GM18868 (cell line): Measurements from ENCODE around the gene CLNK.
A peak's percentile ranks its signal among the peaks of the same experiment; 100 is the strongest.

Source experiments
- ATAC-seq: cut with Tn5 transposase; IDR thresholded peaks from one replicate; pipeline ENCODE4 v1.9.1; 2021; ENCODE audit warnings: mild to moderate bottlenecking, moderate library complexity; ENCODE audit not compliant: unreplicated experiment

Gene CLNK

DNA sequence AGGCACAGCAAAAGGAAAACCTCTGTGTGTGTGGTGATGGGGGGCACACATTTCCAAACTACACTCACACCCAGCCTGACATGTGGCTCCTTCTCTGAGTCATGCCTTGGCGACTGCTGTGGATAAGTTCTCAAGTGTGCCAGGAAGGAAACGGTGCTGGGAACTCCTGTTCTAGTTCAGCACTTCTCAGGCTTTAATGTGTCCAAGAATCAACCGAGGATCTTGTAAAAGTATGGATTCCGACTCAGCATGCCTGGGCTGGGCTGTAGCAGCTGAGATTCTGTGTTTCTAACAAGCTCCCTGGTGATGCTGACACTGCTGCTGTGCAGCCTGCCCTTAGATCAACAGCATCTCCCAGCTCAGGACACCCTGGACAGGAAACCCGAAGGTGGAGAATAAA lies 20.2 kb downstream of the CLNK start:
- ATAC-seq = peak; percentile 29

DNA sequence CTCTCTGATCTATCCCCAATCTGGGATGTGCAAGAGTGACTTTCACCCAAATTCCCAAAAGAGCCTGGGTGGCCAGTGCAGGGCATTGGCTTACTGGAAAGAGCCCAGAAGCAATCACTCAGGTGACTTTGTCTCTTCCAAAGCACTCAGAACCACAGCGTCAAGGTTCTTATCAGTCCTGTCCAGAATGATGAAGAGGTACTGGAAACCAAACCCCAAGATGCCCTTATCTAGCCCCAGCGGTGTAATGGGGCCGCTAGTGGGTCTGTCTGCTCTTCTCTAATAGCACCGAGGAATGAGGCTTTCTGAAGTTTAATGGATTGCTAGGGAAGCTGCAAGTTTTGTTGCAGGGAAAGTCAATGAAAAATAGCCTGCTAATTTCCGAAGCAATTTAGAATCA lies 21.6 kb downstream of the CLNK start:
- ATAC-seq = no peak

- no peak for ATAC-seq
Measured at GRCh38 chr4:10661047-10661446, 23.5 kb downstream of the CLNK start.

DNA sequence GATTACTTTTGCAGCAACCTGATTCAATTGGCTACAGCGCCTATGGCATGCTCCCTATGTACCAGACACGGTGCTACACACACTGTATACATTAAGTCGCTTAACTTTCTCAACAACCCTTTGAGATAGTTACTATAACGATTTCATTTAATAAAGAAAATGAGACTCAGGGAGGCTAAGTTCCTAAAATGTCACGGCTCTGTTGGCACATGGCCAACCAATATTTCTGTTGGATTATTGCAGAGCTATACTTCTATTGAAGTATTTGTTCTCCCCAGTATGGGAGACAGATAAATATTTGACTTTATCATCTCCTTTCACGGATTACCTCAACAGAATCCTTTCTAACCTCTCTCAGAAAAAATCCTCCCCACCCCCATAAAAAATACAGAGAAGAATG lies 25.3 kb downstream of the CLNK start:
- no peak for ATAC-seq

- no peak for ATAC-seq
Measured at GRCh38 chr4:10656988-10657387, 27.6 kb downstream of the CLNK start.

- no peak for ATAC-seq
Measured at GRCh38 chr4:10656420-10656819, 28.1 kb downstream of the CLNK start.

DNA sequence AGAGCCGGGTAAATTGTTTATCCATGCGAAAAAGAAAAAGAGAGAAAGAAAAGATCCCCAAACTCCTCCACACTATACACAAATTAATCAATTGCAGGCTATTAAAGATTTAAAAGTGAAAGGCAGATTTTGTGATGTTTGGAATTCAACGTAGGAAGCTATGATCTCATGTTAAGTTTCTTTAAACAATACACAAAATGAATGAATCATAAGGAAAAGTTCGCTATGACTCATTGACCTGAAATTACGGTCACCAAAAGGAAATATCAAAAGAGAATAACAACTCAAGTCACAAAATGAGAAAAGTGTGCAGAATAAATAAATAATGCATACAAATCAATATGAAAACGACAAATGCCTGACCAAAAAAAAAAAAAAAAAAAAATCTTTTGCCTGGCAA lies 28.6 kb downstream of the CLNK start:
- ATAC-seq = no peak

- ATAC-seq = no peak
Measured at GRCh38 chr4:10648479-10648878, 36.1 kb downstream of the CLNK start.

DNA sequence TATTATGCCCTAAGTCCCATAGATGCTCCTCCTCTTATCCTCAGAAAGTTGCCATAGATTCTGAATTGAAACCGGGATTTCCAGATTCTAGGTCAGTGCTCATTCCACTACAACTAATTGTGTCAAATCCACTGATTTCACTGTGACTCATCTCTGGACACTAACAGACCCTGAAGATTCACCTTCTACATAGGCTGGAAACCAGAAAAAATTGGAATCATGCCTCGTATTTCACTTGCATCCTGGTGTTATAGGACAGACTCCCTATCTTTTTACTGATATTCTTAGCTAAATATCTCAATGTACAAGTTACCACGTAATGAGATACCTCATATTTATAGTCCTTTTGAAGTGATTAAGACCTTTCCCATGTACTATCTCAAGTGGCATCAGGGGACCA lies 36.7 kb downstream of the CLNK start:
- no peak for ATAC-seq

DNA sequence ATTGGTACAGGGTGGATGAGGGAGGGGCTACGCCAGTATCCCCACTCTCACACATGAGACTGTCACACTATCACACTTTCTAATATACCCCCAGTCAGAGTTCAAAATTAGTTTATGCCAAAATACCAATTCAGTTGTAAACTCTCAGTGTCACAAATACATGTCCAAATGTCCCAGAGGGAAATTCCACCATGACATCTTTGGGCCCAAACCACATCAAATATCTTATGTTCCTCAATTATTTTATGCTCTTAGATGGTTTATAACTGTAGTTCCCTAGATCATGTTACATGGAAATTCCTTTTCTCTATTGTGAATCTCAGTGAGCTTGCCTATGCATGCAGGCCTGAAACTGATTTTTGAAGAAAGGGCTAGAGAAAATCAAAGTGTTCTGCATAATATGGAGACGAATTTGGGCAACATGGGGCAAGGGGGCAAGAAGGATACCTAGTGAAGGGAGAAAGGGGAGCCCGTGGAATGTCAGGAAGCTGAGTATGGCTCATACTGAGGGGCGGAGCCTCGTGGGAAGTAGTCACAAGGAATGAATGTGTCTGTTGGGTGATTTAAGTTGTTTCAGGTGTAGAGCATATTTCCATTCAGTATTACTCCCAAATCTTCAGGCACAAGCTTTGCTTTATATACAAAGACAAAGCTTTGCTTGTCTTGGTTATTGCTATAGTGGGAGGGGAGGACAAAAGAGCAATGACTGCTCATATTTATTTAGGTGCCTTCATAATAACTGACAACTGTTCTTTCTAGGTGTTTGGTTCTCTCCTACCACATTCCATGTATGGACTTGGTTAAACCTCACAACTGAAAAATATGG lies 40.8 kb downstream of the CLNK start:
- ATAC-seq = no peak

- ATAC-seq = no peak
Measured at GRCh38 chr4:10640561-10641201, 43.9 kb downstream of the CLNK start.

DNA sequence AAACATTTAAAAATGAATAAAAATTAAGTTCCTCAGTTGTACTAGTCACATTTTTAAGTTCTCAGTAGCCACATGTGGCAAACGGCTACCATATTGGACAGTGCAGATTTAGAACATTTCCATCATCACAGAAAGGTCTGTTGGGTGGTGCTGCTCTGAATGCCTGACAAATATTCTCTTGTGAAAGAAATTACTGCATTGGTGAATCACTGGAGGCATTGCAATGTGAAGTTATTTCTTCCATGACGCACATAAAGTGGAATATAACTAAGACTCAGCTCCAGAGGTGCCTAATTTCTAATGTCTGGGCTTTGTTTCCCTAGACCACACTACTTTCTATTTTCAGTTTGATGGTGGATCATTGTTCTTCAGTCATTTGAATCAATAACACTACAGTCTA lies 44.9 kb downstream of the CLNK start:
- ATAC-seq = no peak

GRCh38 chr4:10639100-10639499 lies 45.5 kb downstream of the CLNK start:
- ATAC-seq = no peak

GRCh38 chr4:10635091-10635490 lies 49.5 kb downstream of the CLNK start:
- no peak for ATAC-seq

GRCh38 chr4:10629394-10629793 lies 55.2 kb downstream of the CLNK start:
- peak; percentile 76 for ATAC-seq

DNA sequence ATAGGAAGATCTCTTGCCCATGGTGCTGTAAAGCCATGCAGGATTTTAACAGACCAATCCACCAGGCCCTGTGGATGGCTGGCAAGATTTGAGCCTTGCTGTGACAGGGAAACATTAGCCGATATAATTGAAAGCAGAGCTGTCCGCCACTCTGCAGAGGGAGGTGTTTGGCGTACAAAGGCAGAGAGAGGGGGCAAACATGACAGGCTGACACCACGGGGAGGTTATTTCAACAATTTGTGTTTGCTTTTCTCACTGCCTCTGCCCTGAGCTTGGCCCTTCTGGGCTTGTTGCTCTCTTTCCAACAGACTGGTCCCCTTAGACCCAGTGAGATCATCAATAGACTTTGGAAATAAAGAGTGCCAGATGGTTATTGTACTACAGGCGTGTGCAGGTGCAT lies 59.4 kb downstream of the CLNK start:
- no peak for ATAC-seq

GRCh38 chr4:10623862-10624261 lies 60.7 kb downstream of the CLNK start:
- ATAC-seq = no peak

DNA sequence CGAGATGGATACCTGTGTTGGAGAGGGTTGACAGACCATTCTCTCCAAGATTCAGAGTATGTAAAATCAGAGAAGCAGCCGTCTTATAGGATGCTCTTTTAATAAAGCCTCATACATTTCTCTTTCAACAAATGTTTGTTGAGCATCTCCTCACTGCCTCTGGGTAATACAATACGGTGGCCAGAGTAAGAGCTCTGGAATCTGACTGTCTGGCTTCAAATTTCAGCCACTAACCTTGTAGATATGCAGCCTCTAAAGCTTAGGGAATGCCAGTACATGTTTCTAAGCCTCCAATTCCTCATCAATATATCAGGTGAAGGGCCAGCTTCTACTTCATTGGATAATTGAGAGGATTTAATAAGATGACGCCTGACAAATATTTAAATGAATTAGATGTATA lies 61.3 kb downstream of the CLNK start:
- ATAC-seq = no peak

GRCh38 chr4:10622728-10623127 lies 61.8 kb downstream of the CLNK start:
- ATAC-seq = peak; percentile 59

DNA sequence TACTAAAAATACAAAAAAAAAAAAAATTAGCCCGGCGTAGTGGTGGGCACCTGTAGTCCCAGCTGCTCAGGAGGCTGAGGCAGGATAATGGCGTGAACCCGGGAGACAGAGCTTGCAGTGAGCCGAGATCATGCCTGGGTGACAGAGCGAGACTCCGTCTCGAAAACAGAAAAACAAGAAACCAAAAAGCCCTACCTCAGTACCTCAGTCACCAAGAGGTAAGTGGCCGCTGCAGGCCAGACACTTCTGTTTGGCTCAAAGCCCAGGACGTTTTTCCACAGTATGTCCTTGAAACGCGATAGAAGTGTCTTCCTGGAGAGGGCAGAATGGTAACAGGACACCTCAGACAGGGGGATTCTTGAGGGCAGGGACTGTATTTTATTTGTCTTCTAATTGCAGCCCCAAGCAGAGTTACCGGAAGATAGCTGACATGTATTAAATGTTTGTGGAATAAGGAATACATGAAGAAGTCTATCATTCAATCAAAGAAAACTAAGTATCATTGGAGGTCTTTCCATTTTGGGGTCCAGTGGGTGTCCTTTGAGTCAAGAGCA lies 63.6 kb downstream of the CLNK start:
- no peak for ATAC-seq

DNA sequence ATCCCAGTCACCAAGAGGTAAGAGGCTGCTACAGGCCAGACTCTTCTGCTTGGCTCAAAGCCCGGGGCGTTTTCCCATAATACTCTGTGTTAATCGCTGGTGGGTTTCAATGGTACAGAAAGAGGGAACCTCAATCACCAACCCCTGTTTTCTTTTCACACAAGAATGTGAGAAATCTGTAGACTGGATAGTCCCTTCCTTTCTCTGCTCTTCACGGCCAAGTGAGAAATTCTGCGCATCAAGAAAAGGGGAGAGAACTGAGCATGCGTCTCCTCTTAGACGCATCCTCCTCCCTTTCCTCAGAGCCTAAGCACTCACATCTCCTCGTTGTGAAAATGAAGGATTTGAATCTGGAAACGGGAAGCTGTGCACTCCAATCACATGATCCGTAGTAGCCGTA lies 64.7 kb downstream of the CLNK start:
- peak; percentile 60 for ATAC-seq

- ATAC-seq = no peak
Measured at GRCh38 chr4:10619220-10619619, 65.3 kb downstream of the CLNK start.
